Measurements from ENCODE around the gene SSNA1.

DNA sequence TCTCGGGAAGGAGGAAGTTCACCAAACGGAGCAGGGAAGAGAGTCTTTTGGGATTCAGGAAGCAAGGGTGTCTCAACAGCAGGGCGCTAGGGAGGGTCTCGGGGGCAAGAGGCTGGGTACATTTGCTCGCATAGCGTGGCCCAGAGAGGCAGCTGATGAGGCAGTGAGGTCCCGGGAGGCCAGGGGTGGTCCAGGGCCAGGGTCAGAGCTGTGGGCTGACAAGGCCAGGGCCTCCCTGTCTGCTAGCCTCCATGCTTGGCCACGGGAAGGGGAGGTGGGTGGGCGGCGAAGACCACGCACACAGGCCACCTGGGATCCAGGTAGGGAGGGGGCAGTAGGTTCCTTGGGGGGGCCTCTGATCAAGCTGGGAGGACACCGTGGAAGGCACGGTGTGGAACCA is 23.1 kb downstream of the SSNA1 start:
- TF ChIP-seq, protein P1, sequence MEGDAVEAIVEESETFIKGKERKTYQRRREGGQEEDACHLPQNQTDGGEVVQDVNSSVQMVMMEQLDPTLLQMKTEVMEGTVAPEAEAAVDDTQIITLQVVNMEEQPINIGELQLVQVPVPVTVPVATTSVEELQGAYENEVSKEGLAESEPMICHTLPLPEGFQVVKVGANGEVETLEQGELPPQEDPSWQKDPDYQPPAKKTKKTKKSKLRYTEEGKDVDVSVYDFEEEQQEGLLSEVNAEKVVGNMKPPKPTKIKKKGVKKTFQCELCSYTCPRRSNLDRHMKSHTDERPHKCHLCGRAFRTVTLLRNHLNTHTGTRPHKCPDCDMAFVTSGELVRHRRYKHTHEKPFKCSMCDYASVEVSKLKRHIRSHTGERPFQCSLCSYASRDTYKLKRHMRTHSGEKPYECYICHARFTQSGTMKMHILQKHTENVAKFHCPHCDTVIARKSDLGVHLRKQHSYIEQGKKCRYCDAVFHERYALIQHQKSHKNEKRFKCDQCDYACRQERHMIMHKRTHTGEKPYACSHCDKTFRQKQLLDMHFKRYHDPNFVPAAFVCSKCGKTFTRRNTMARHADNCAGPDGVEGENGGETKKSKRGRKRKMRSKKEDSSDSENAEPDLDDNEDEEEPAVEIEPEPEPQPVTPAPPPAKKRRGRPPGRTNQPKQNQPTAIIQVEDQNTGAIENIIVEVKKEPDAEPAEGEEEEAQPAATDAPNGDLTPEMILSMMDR (IDR thresholded peaks at IDR 0.05; ENCODE audit: poor library complexity): no peak
- TF ChIP-seq EZH2 (IDR thresholded peaks at IDR 0.05; ENCODE audit: borderline replicate concordance) (no peak), EZH2phosphoT487 (IDR thresholded peaks at IDR 0.05; ENCODE audit: low read depth, severe bottlenecking, unreplicated experiment) (no peak)

All from hepatocyte (in vitro differentiated cells).